ENCODE measurements around the gene ZNF296.

ZNF296 gene

GRCh38 chr19:45090034-45090433, 13.8 kb upstream of the ZNF296 start:
- FAIRE-seq (no peak), DNase-seq (ENCODE audit: insufficient read length, low spot score) (no peak)

DNA sequence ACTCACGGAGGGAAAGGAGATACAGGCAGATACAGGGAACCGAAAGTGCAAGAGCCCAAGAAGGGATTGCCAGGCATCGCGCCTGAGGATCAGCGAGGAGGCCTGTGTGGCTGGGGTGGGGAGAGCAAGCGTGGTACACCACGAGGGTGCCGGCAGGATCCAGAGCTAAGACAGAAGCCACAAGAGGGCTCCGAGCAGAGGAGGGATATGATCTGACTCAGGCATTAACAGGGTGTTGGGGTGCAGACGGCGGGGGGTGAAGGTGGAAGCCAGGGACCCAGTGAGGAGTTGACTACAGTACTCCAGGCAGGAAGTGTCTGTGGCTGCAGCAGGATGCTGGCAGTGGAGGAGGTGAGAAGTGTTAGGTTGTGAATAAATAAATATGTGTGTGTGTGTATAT, 11.3 kb upstream of the ZNF296 start:
- no peak for DNase-seq (ENCODE audit: insufficient read length, low spot score)
- no peak for FAIRE-seq

GRCh38 chr19:45086480-45086879, 10.2 kb upstream of the ZNF296 start:
- DNase-seq (ENCODE audit: insufficient read length, low spot score) (no peak), FAIRE-seq (no peak)

DNA sequence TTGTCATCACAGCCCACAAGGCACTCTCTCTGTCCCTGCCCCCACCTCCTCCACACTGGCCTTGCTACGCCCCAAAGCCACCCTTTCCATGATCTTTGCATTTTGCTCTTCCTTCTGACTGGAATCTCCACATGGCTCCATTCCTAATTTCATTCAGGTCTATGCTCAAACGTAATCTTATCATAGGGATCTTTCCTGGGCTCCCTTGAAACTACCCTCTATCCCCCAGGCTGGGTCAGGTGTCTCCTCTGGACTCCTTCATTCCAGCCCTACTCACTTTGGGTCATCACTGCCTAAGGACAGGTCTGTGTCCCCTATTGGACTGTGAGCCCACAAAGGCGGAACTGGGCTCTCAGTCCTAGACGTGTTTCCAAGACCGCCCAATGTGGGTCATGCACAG, 5.9 kb upstream of the ZNF296 start:
- DNase-seq (ENCODE audit: insufficient read length, low spot score) (no peak), FAIRE-seq (no peak)

DNA sequence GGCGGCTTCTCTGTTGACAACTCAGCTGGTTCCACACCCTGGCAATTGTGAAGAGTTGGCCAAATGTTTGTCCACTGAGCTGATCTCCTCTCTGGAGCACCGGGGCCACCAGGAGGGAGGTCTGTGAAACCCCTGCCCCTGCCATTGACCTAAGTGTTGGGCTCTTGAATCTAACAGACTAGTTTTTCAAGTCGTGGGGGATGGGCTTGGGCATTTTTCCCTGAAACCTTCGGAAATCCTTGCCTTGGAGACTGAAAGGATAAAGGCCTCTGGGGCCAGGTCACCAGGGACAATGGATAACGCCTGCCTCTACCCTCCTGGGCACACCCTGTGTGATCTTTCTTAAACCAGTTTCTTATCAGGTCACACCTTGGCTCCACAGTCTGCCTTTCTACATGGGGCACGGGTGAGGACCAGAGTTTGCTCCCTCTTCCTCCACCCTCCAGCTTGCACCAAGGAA, 3.7 kb upstream of the ZNF296 start:
- DNase-seq (ENCODE audit: insufficient read length, low spot score) (no peak), FAIRE-seq (no peak)

- peak; percentile 78 for FAIRE-seq
- no peak for DNase-seq (ENCODE audit: insufficient read length, low spot score)
These were observed 3.0 kb upstream of the ZNF296 start, which contains the start of gene GEMIN7 for GRCh38 chr19:45079063-45079910. Gene GEMIN7, plus strand, starts transcription at chr19:45079260. Its CDS starts 10,855 bp downstream, at chr19:45090115.

GRCh38 chr19:45078390-45079062, 2.2 kb upstream of the ZNF296 start:
- FAIRE-seq (no peak), DNase-seq (ENCODE audit: insufficient read length, low spot score) (no peak)

DNA sequence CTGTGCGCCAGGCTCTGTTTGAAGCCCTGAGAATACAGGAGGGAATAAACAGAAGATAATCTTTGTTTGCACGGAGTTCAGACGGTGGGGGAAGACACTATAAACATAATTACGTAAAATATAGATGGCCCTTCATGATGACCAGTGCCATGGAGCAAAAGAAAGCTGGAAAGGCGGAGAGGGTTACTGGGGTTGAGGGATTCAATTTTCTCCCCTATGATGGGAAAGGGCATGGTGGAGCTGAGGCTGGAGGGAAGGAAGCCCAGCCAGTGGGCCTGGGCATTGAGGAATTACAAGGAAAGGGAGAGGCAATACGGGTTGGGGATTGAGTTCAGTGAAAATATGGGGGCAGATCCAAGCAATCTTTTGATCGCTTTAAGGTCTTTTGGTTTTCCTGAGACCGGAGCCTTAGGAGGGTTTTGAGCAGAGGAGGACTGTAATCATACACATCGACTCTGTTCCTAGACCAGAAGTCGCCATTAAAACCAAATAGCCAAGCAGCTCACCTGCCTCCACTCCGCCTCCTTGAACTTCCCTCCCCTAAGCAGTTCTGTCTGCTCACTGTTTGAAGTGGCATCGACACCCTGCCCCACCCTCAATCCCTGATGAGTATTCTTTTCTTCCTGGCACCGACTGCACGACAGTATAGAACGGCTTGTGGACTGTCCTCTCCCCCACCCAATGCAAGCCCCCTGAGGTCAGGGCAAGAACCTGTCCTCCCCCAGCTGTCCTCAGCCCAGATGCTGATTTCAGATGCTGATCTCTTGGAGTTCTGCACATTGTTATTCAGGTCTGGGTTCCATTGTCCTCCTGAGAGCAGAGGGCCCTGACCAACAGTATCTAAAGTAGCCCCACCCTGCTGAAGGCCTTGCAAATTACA, 813 bp upstream of the ZNF296 start:
- FAIRE-seq (peak; percentile 51), DNase-seq (ENCODE audit: insufficient read length, low spot score) (no peak)

GRCh38 chr19:45075301-45076028, 813 bp downstream of the ZNF296 start:
- DNase-seq (ENCODE audit: insufficient read length, low spot score) (peak; percentile 95), FAIRE-seq (peak; percentile 88)

GRCh38 chr19:45074744-45075300, 1.5 kb downstream of the ZNF296 start:
- no peak for DNase-seq (ENCODE audit: insufficient read length, low spot score)
- no peak for FAIRE-seq

DNA sequence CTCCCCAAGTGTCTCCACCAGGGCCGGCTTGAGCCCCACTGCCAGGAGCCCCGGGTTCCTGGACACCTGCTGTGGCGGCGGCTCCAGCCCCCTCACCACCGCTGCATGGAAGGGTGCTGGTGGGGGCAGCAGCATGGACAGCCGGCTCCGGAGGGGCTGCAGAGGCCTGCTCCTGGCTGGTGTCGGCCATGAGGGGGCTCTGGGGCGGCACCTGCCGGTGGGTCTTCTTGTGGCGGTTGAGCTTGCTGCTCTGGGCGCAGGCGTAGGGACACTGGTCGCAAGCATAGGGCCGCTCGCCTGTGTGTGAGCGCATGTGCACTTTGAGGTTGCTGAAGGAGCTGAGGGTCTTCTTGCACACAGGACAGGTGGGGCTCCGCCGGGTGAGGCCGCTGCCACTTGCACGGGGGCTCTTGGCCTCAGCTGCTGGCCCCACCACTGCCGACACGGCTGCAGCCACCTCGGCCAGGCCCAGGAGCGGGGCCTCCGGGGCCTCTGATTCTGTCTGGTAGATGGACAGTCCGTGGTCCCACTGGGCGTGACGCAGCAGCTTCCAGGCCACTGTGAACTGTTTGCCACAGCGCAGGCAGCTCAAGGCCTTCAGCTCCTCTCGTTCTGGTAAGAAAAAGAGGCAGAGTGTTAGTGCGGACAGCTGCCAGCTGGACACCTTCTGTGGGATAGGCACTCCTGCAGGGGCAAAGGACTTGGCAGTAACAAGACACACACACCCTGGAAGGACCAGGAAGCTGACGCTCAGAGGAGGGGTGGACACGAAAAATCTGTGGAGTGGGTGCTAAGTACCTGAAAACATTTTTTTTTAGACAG, 4.1 kb downstream of the ZNF296 start:
- DNase-seq (ENCODE audit: insufficient read length, low spot score) (no peak), FAIRE-seq (no peak)

GRCh38 chr19:45071545-45071938, 4.7 kb downstream of the ZNF296 start:
- DNase-seq (ENCODE audit: insufficient read length, low spot score): no peak
- FAIRE-seq: no peak

DNA sequence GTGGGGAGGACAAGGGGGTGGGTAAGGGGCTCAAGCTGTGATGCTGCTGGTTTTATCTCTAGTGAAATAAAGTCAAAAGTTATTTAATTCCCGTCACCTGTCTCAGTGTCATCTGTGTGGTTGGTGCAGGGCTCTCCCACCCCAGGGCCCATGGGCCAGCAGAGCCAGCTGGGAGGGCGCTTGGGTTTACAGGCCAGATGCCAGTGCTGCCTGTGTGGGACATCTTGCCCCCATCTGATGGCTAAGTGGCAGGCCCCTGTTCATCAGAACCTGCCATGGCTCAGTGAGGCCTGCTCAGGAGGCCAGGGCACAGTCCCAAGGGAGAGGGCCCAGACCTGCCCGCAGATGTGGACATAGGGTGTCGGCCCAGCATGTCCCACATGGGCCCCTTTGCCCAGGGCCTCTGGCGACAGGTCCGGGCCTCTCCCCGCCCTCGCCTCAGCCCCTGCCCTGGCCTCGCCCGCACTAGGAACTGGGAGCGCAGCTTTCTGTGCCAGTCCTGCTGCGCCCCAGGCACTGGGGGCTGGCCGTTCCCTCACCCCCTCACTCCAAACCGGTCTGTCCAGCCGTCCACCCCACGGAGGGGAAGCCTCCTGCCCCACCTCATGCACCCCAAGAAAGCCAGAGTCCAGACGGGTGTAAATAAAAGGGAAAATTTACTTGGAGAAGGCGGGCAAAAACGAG, 5.3 kb downstream of the ZNF296 start:
- no peak for DNase-seq (ENCODE audit: insufficient read length, low spot score)
- FAIRE-seq: no peak

DNA sequence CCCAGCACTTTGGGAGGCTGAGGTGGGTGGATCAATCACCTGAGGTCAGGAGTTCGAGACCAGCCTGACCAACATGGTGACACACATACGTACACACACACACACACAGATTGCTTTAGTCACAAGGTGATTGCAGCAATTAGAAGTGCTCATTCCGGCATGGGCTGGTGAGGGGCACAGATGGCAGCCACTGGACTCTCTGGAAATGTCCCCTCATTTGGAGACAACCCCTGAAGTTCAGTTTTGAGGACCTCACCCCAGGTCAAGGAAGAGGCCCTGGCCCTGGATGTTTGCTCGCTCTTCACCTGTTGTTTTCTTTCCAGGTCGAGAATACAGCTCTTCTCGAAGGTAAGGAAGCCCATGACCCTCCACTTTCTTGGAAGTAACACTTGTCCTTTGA, 6.1 kb downstream of the ZNF296 start:
- no peak for DNase-seq (ENCODE audit: insufficient read length, low spot score)
- FAIRE-seq: no peak

DNA sequence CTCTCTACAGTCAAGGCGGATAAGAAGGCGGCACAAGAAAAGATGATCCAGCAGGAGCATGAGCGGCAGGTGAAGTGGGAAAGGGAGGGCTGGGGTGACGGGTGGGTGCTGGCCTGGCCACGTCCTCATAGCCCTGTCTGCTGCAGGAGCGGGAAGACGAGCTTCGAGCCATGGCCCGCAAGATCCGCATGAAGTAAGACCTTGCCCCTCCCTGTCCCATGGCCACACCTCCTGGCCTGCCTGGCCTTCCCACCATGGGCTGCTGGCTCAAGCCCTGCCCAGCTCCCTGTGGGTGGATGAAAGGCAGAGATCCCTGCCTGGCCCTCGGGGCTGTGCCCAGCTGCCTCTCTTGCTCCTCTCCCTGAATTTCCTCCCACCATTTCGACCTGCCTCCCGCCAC, 7.2 kb downstream of the ZNF296 start:
- no peak for FAIRE-seq
- no peak for DNase-seq (ENCODE audit: insufficient read length, low spot score)

GRCh38 chr19:45068041-45068440, 8.2 kb downstream of the ZNF296 start:
- DNase-seq (ENCODE audit: insufficient read length, low spot score): no peak
- FAIRE-seq: no peak

GRCh38 chr19:45066921-45067661, 9.2 kb downstream of the ZNF296 start:
- DNase-seq (ENCODE audit: insufficient read length, low spot score) (no peak), FAIRE-seq (no peak)

Data from GM19239 (cell line).